IMR-90 (cell line): ENCODE results near the gene TPSG1.

ENCODE experiments used
- MAFK ChIP-seq: IDR thresholded peaks from 2 replicates; pipeline ENCODE4 v1.6.1; 2012; ENCODE audit warnings: low read depth, low read length, improper control_type of control experiment
- RAD21 ChIP-seq: IDR thresholded peaks from 2 replicates; pipeline ENCODE4 v1.6.1; 2012; ENCODE audit warnings: low read length, improper control_type of control experiment
- USF2 ChIP-seq: fragments of 150-350 bp; IDR thresholded peaks from 2 replicates; pipeline ENCODE4 v1.6.1; 2017; ENCODE audit warnings: mild to moderate bottlenecking, antibody characterized with exemption, low read length, low read depth

DNA sequence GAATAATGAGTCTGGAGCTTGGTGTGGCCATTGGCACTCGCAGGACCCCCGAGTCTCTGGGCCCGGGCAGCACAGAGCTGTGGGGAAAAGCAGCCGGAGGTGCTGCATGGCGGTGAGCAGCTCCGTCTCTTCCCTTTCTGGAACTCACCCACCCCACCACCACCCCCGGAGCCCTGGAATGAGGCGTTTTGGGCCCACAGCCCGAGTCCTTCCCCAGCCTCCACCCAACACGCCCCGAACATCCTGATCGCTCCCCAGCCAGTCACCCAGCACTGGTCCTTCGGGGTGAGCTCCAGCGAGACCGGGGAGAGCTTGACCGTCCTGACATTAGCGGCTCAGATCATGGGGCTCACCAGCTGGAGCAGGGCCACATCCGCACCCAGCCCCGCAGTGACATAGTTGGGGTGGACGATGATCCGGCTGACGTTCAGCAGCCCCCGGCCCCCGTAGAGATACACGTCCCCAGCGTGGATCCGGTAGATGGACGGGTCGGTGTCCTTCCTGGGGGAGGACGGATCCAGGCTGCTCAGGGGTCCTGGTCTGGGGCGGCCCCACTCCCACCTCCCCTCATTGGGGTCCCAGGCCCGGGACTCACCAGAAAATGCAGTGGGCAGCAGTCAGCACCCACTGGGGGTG, 37.3 kb upstream of the TPSG1 start:
- TF ChIP-seq MAFK = no peak
- TF ChIP-seq USF2 = no peak
- no peak for TF ChIP-seq RAD21
